ENCODE measurements around the gene DEFB113. TPM values are rescaled to one million over a fixed set of nuclear protein-coding genes. Genes with fewer than 3 reads are reported as not detected.
"Not testable (repeated sequence)": the region's sequence is repeated elsewhere in the genome, so short reads cannot be mapped to it uniquely, and the experiment has no call there.

Gene DEFB113
- polyA plus RNA-seq, 1 donor (not counting 4 experiments of a cell fraction or from before 2014, with no cell fraction given) = not detected

DNA sequence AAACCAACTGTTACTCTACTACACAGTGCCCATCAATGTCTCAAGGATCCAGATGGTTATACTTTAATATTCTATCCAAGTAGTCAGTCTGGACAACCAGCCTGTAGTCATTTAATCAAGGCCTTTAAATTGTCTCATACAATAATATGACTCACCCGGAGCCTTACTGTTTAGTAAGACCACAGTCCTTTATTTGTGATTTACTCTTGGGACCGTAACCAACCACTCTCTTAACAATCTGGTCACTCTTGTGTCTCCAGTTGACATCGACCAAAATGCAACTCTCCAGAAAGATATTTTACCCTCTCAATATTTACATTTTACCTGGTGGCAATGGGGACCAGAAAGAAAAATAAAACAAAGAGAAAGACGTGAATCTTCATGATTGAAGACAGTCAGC lies 20.4 kb downstream of the DEFB113 start:
- no peak for DNase-seq (ENCODE audit: low read depth, low spot score)
- dilution Hi-C loops (cut with MboI; ENCODE audit: extremely low pct_ligation_motif_present, low sequenced_read_pairs) = no loop called here
- H3K9ac ChIP-seq (ENCODE audit: control insufficient read depth, extremely low read depth, insufficient read depth, low read length) = no peak overlapping the region

DNA sequence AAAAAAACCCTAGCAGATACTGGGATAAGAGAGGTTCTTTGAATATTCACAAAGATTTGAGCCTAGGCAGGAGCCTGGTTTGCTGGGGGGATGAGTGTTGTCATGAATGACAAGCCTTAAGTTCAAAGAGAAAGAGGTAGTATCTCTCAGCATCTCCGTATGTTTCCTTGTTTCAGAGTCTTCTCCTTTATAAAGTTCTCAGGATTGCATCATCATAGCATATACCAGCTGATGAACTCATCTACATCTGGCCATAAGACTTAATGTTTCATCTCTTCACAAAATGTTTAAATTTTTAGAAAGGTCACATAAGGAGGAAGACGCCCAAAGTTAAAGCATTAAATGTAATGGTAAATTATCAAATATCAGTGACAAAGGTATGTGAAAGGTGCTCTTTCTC lies 22.6 kb downstream of the DEFB113 start:
- no peaks in the 10 kb centered on the region for H3K79me2 ChIP-seq (ENCODE audit: control insufficient read depth, insufficient read depth, low read length)
- TF ChIP-seq EZH2 (IDR thresholded peaks at IDR 0.05; ENCODE audit: low read length) = no peak
- TF ChIP-seq, protein P1, sequence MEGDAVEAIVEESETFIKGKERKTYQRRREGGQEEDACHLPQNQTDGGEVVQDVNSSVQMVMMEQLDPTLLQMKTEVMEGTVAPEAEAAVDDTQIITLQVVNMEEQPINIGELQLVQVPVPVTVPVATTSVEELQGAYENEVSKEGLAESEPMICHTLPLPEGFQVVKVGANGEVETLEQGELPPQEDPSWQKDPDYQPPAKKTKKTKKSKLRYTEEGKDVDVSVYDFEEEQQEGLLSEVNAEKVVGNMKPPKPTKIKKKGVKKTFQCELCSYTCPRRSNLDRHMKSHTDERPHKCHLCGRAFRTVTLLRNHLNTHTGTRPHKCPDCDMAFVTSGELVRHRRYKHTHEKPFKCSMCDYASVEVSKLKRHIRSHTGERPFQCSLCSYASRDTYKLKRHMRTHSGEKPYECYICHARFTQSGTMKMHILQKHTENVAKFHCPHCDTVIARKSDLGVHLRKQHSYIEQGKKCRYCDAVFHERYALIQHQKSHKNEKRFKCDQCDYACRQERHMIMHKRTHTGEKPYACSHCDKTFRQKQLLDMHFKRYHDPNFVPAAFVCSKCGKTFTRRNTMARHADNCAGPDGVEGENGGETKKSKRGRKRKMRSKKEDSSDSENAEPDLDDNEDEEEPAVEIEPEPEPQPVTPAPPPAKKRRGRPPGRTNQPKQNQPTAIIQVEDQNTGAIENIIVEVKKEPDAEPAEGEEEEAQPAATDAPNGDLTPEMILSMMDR (optimal IDR thresholded peaks at IDR 0.05 in 1 of 3, IDR thresholded peaks at IDR 0.05 in 1 of 3, conservative IDR thresholded peaks at IDR 0.05 in 1 of 3; ENCODE audit: extremely low read depth in 1 of 3, insufficient read depth in 2 of 3, low read length in 3 of 3) = no peak
- no peaks in the 10 kb centered on the region for H4K20me1 ChIP-seq (ENCODE audit: control insufficient read depth, extremely low read depth, insufficient read depth, low read length)
- dilution Hi-C loops (cut with MboI; ENCODE audit: extremely low pct_ligation_motif_present, low sequenced_read_pairs) = no loop called here
- no peak overlapping the region for H3K4me2 ChIP-seq (ENCODE audit: control insufficient read depth, extremely low read depth, insufficient read depth, low read depth, low read length)
- DNase-seq (ENCODE audit: low read depth, low spot score) (no peak), FAIRE-seq (no peak)
- no peak overlapping the region for H3K27ac ChIP-seq (ENCODE audit: control insufficient read depth, insufficient read depth, low read length)
- no peaks in the 10 kb centered on the region for H3K27me3 ChIP-seq (ENCODE audit: control insufficient read depth, extremely low read depth, insufficient read depth, low read length)
- no peak overlapping the region for H3K4me3 ChIP-seq (ENCODE audit: control insufficient read depth in 2 of 3, extremely low read depth in 1 of 3, insufficient read depth in 2 of 3, low read depth in 1 of 3, low read length in 3 of 3)
- no peaks in the 10 kb centered on the region for H3K4me1 ChIP-seq (ENCODE audit: control insufficient read depth, extremely low read depth, insufficient read depth, low read length)
- H3K9ac ChIP-seq (ENCODE audit: control insufficient read depth, extremely low read depth, insufficient read depth, low read length) = no peak overlapping the region
- H2AFZ ChIP-seq (ENCODE audit: control insufficient read depth, low read length) = no peak overlapping the region
- H3K9me3 ChIP-seq (ENCODE audit: control insufficient read depth, low read depth, low read length) = no peaks in the 10 kb centered on the region
- no peaks in the 10 kb centered on the region for H3K36me3 ChIP-seq (ENCODE audit: control insufficient read depth in 2 of 2, extremely low read depth in 1 of 2, insufficient read depth in 2 of 2, low read length in 2 of 2)
- H3K9me1 ChIP-seq (ENCODE audit: control insufficient read depth, extremely low read depth, insufficient read depth, low read length) = no peaks in the 10 kb centered on the region

More for the DNA sequence above, 20.4 kb downstream of the DEFB113 start:
- no peak overlapping the region for H3K4me3 ChIP-seq (ENCODE audit: control insufficient read depth in 2 of 3, extremely low read depth in 1 of 3, insufficient read depth in 2 of 3, low read depth in 1 of 3, low read length in 3 of 3)
- TF ChIP-seq, protein P1 (optimal IDR thresholded peaks at IDR 0.05 in 1 of 3, IDR thresholded peaks at IDR 0.05 in 1 of 3, conservative IDR thresholded peaks at IDR 0.05 in 1 of 3; ENCODE audit: extremely low read depth in 1 of 3, insufficient read depth in 2 of 3, low read length in 3 of 3) = no peak
- TF ChIP-seq EZH2 (IDR thresholded peaks at IDR 0.05; ENCODE audit: low read length) = no peak
- no peak for FAIRE-seq
- H3K9me3 ChIP-seq (ENCODE audit: control insufficient read depth, low read depth, low read length) = no peaks in the 10 kb centered on the region
- no peaks in the 10 kb centered on the region for H3K4me1 ChIP-seq (ENCODE audit: control insufficient read depth, extremely low read depth, insufficient read depth, low read length)
- no peaks in the 10 kb centered on the region for H3K27me3 ChIP-seq (ENCODE audit: control insufficient read depth, extremely low read depth, insufficient read depth, low read length)
- no peak overlapping the region for H3K4me2 ChIP-seq (ENCODE audit: control insufficient read depth, extremely low read depth, insufficient read depth, low read depth, low read length)
- H3K79me2 ChIP-seq (ENCODE audit: control insufficient read depth, insufficient read depth, low read length) = no peaks in the 10 kb centered on the region
- no peak overlapping the region for H2AFZ ChIP-seq (ENCODE audit: control insufficient read depth, low read length)
- H4K20me1 ChIP-seq (ENCODE audit: control insufficient read depth, extremely low read depth, insufficient read depth, low read length) = no peaks in the 10 kb centered on the region
- H3K27ac ChIP-seq (ENCODE audit: control insufficient read depth, insufficient read depth, low read length) = no peak overlapping the region
- H3K9me1 ChIP-seq (ENCODE audit: control insufficient read depth, extremely low read depth, insufficient read depth, low read length) = no peaks in the 10 kb centered on the region
- no peaks in the 10 kb centered on the region for H3K36me3 ChIP-seq (ENCODE audit: control insufficient read depth in 2 of 2, extremely low read depth in 1 of 2, insufficient read depth in 2 of 2, low read length in 2 of 2)

DNA sequence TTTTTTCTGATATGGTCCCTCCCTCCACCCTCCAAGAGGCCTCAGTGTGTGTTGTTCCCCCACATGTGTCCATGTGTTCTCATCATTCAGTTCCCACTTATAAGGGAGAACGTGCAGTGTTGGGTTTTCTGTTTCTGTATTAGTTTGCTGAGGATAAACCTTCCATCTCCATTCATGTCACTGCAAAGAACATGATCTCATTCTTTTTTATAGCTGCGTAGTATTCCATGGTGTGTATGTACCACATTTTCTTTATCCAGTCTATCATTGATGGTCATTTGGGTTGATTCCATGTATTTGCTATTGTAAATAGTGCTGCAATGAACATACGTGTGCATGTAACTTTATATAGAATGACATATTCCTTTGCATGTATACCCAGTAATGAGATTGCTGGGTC lies 25.4 kb downstream of the DEFB113 start:
- H3K4me1 ChIP-seq (ENCODE audit: control insufficient read depth, extremely low read depth, insufficient read depth, low read length); H3K9me3 ChIP-seq (ENCODE audit: control insufficient read depth, low read depth, low read length); H2AFZ ChIP-seq (ENCODE audit: control insufficient read depth, low read length); H3K27me3 ChIP-seq (ENCODE audit: control insufficient read depth, extremely low read depth, insufficient read depth, low read length); H4K20me1 ChIP-seq (ENCODE audit: control insufficient read depth, extremely low read depth, insufficient read depth, low read length); H3K4me2 ChIP-seq (ENCODE audit: control insufficient read depth, extremely low read depth, insufficient read depth, low read depth, low read length); FAIRE-seq; dilution Hi-C loops (cut with MboI; ENCODE audit: extremely low pct_ligation_motif_present, low sequenced_read_pairs); H3K79me2 ChIP-seq (ENCODE audit: control insufficient read depth, insufficient read depth, low read length); H3K9me1 ChIP-seq (ENCODE audit: control insufficient read depth, extremely low read depth, insufficient read depth, low read length); H3K27ac ChIP-seq (ENCODE audit: control insufficient read depth, insufficient read depth, low read length); H3K36me3 ChIP-seq (ENCODE audit: control insufficient read depth in 2 of 2, extremely low read depth in 1 of 2, insufficient read depth in 2 of 2, low read length in 2 of 2); DNase-seq (ENCODE audit: low read depth, low spot score); H3K9ac ChIP-seq (ENCODE audit: control insufficient read depth, extremely low read depth, insufficient read depth, low read length); H3K4me3 ChIP-seq (ENCODE audit: control insufficient read depth in 2 of 3, extremely low read depth in 1 of 3, insufficient read depth in 2 of 3, low read depth in 1 of 3, low read length in 3 of 3): not testable (repeated sequence)
